ENCODE results near the gene EIF5B. TPM values are rescaled to one million over a fixed set of nuclear protein-coding genes. Genes with fewer than 3 reads are reported as not detected.

EIF5B gene
- total and polyA plus RNA-seq, 2 donors (not counting 1 experiment from before 2014, with no cell fraction given), result 4.5 to 32.8 TPM

GRCh38 chr2:99386011-99386410 lies 48.8 kb downstream of the EIF5B start:
- POLR2A ChIA-PET, result no interaction called here
- peaks cover 1 to 47% of the 10 kb centered on the region in 2 experiments for H3K36me3 ChIP-seq (replicated peaks in 1 of 2; ENCODE audit: control extremely low read depth in 1 of 2, control insufficient read depth in 1 of 2, extremely low read depth in 1 of 2, insufficient read depth in 2 of 2, low read length in 1 of 2)
- Mint-ChIP-seq H3K27me3 (no peaks in the 10 kb centered on the region), H3K4me1 (no peaks in the 10 kb centered on the region), H3K9me3 (ENCODE audit: insufficient read depth) (no peaks in the 10 kb centered on the region), H3K4me3 (no peak overlapping the region), H3K27ac (no peak overlapping the region)
- no peaks in the 10 kb centered on the region for H3K9me3 ChIP-seq (ENCODE audit: control extremely low read depth in 1 of 3, control insufficient read depth in 2 of 3, insufficient read depth in 1 of 3, low read length in 2 of 3)
- H3K27me3 ChIP-seq (replicated peaks in 1 of 4; ENCODE audit: control extremely low read depth in 1 of 4, control insufficient read depth in 3 of 4, insufficient read depth in 4 of 4, low read length in 3 of 4), result no peaks in the 10 kb centered on the region
- H3K4me3 ChIP-seq (ENCODE audit: control extremely low read depth in 1 of 5, extremely low read depth in 1 of 5, insufficient read depth in 1 of 5, low read depth in 2 of 5, low read length in 4 of 5), result no peak overlapping the region
- ATAC-seq (ENCODE audit: low read depth), result no peak
- no peak overlapping the region for H3K27ac ChIP-seq (ENCODE audit: low read length in 2 of 2)
- H2AFZ ChIP-seq (ENCODE audit: insufficient read depth, low read depth, low read length, poor library complexity, severe bottlenecking), result no peak overlapping the region
- peaks cover 3% of the 10 kb centered on the region for H3K79me2 ChIP-seq (ENCODE audit: control insufficient read depth, insufficient read depth, low read length)
- DNase-seq, result no peak
- H4K20me1 ChIP-seq (ENCODE audit: control insufficient read depth, insufficient read depth, low read length, poor library complexity, severe bottlenecking), result no peaks in the 10 kb centered on the region
- intact Hi-C loops (cut with micrococcal nuclease), result no loop called here
- H3K4me1 ChIP-seq (ENCODE audit: control insufficient read depth in 2 of 2, insufficient read depth in 2 of 2, low read length in 2 of 2), result no peaks in the 10 kb centered on the region
- no peak for TF ChIP-seq EZH2 (IDR thresholded peaks at IDR 0.05; ENCODE audit: borderline replicate concordance, insufficient read depth, low read depth, low read length, poor library complexity, severe bottlenecking)
- no peak overlapping the region for H3K9ac ChIP-seq (ENCODE audit: low read length)
- no peak overlapping the region for H3K4me2 ChIP-seq (replicated peaks; ENCODE audit: low read depth, low read length, poor library complexity, severe bottlenecking)
- no CpG with 5 or more reads among the region's 2 CpGs for WGBS (ENCODE audit: insufficient coverage)
- CTCF ChIA-PET, result no interaction called here

- Histone ChIP-seq H3K27me3 (replicated peaks in 1 of 4; ENCODE audit: control extremely low read depth in 1 of 4, control insufficient read depth in 3 of 4, insufficient read depth in 4 of 4, low read length in 3 of 4) (no peaks in the 10 kb centered on the region), H4K20me1 (ENCODE audit: control insufficient read depth, insufficient read depth, low read length, poor library complexity, severe bottlenecking) (no peaks in the 10 kb centered on the region), H3K9me3 (ENCODE audit: control extremely low read depth in 1 of 3, control insufficient read depth in 2 of 3, insufficient read depth in 1 of 3, low read length in 2 of 3) (no peaks in the 10 kb centered on the region), H3K27ac (ENCODE audit: low read length in 2 of 2) (no peak overlapping the region), H3K4me3 (ENCODE audit: control extremely low read depth in 1 of 5, extremely low read depth in 1 of 5, insufficient read depth in 1 of 5, low read depth in 2 of 5, low read length in 4 of 5) (no peak overlapping the region), H3K4me2 (replicated peaks; ENCODE audit: low read depth, low read length, poor library complexity, severe bottlenecking) (no peak overlapping the region), H3K4me1 (ENCODE audit: control insufficient read depth in 2 of 2, insufficient read depth in 2 of 2, low read length in 2 of 2) (no peaks in the 10 kb centered on the region), H3K79me2 (ENCODE audit: control insufficient read depth, insufficient read depth, low read length) (peaks cover 3% of the 10 kb centered on the region), H3K36me3 (replicated peaks in 1 of 2; ENCODE audit: control extremely low read depth in 1 of 2, control insufficient read depth in 1 of 2, extremely low read depth in 1 of 2, insufficient read depth in 2 of 2, low read length in 1 of 2) (peaks cover 6 to 44% of the 10 kb centered on the region in 2 experiments), H2AFZ (ENCODE audit: insufficient read depth, low read depth, low read length, poor library complexity, severe bottlenecking) (no peak overlapping the region), H3K9ac (ENCODE audit: low read length) (no peak overlapping the region)
- no peak overlapping the region for H3K4me3 Mint-ChIP-seq
- no peaks in the 10 kb centered on the region for H3K27me3 Mint-ChIP-seq
- ATAC-seq (ENCODE audit: low read depth) (no peak), DNase-seq (no peak)
- H3K27ac Mint-ChIP-seq, result no peak overlapping the region
- intact Hi-C loops (cut with micrococcal nuclease), result no loop called here
- no CpG with 5 or more reads among the region's 2 CpGs for WGBS (ENCODE audit: insufficient coverage)
- no peaks in the 10 kb centered on the region for H3K4me1 Mint-ChIP-seq
- POLR2A ChIA-PET, result no interaction called here
- CTCF ChIA-PET, result no interaction called here
- H3K9me3 Mint-ChIP-seq (ENCODE audit: insufficient read depth), result no peaks in the 10 kb centered on the region
- TF ChIP-seq CTCF (IDR thresholded peaks at IDR 0.05), result no peak
- TF ChIP-seq EZH2 (IDR thresholded peaks at IDR 0.05; ENCODE audit: borderline replicate concordance, insufficient read depth, low read depth, low read length, poor library complexity, severe bottlenecking), result no peak
These were observed 51.7 kb downstream of the EIF5B start for GRCh38 chr2:99388892-99389291.

All from B cell (primary cell).